ENCODE results near the gene HERC5.

The HERC5 gene

DNA sequence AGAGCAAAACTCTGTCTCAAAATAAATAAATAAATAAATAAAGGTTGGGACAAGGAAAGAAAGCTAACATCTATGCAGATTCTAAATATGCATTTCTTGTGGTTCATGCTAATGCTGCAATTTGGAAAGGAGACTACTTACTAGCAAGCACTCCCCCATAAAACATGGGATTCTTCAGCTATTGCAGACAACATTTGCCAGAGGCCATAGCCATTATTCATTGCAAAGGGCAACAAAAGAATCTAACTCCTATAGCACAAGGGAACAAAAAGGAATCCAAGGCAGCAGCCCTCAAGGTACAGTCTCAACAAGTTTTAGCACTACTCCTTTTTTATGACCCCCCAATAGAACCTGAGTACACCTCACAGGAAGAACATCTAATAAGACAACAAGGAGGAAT is 8.0 kb upstream of the HERC5 start:
- DNase-seq, result no peak

DNA sequence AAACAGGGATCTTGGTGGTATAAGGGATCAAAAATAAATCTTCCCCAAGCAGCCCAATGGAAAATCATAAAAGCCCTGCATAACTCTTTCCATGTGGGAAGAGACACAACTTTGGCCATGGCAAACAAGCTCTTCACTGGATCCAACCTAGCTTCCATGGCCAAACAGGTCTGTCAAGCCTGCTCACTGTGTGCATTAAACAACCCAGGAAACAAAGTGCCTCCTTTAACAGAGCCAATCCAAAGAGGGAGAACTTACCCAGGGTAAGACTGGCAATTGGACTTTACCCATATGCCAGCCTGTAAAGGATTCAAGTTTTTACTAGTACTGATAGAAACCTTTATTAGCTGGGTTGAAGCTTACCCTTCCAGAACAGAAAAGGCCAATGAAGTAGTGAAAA is 7.6 kb upstream of the HERC5 start:
- no peak for DNase-seq

DNA sequence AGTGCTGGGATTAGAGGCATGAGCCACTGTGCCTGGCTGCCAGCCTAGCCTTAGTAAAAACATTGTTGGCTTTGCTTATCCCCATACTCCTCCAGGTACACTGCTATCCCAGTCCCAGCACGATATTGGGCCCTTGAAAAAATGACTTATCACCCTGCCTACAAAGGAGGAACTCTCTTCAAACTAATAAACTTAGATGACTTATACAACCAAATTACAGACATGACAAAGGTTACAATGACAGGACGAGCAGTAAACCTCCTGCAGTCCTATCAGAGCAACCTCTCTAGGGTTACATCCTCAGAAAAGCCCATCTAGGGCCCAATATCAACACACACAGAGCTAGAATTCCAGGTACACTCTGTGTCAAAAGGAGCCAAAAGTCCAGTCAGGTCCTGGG is 5.7 kb upstream of the HERC5 start:
- no peak for DNase-seq

DNA sequence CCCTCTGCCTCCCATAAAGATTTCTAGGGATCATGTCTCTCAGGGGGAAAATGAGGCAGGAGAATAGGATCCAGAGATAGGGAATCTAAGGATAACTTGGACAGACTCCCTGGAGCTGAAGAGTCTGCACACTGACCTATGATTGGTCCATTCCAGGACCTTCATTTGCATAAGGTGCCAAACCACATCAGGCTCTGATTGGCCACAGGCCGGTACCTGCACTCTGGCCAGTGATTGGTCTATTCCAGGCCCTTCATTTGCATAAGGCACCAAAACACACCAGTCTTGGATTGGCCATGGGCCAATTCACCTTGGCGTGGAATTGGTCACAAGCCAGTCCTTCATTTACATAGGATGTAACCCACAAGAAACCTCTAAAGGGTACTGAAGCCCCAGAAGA is 4.0 kb upstream of the HERC5 start:
- no peak for DNase-seq

DNA sequence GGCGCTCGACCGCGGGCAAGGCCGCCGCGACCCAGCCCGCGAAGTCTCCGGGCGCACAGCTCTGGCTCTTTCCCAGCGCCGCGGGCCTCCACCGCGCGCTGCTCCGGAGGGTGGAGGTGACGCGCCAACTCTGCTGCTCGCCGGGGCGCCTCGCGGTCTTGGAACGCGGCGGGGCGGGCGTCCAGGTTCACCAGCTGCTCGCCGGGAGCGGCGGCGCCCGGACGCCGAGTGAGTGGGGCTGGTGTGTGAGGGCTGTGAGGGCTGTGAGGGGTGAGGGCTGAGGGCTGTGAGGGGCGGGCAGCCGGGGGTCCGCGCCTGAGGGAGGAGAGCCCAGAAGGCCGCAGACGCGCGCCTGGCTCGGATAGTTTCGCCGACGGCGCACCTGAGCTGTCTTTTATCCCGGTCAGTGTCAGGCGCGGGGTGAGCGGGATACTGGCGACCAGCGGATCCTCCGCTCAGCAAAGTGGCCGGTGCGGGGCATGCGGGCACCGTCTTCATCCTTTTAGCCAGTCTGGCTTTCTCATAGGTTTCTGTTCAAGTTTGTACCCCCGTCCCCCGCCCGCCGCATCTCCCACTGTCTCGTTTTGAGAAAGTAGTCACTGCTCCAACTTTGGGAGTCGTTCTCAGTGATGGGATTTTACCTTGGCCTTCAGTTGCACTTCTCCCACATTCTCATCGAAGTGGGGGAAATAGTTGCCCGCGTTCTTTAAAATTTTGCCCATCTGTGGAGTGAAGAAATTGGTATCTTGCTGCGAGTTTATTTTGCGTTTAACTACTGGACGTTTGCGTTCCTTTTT is 586 bp downstream of the HERC5 start:
- no peak for DNase-seq

DNA sequence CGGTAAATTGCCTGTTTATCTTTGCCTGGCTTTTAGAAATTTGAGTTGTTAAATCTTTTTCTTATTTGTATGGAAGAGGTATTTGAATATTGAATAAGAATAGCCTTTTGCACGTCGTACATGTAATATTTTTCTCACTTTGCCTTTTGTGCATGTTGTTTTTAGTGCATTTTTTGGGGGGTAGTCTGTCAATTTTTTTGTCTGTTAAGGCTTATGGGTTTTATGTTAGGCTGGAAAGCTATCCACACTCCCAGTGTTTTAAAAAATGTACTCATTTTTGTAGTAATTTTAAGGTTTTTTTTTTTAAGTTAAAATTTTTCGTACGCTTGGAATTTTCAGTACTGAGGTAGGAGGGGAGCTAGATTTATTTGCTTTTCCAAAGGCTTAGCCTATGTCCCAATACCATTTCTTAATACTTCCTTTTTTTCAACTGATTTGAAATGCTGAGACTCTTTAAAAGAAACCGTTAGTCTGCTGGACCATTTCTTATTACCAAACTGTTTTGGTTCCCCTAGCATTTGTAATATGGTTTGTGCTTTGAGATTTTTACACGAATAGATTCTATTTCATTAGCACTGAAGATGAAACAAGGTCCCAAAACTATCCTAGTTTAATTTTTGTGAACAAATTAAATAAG is 1.3 kb downstream of the HERC5 start:
- DNase-seq, result no peak

DNA sequence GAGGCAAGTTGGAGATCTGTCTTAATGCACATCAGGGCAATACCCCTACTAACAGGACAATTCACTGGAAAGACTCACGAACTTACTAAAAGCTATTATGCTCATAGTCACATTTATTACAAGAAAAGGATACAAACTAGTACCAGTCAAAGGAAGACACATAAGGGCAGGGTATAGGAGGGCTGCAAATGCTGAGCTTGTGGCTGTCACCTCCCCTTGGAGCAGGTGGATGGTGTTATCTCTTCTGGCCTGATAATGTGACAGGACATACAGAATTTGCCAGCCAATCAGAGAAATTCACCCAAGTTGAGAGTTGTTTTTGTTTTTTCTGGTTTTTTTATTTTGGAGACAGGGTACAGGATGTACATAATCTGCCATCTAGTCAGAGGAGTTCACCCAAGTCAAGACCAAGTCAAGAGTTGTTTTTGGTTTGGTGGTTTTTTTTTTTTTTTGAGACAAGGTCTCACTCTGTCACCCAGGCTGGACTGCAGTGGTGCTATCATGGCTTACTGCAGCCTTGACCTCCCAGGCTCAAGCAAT is 8.8 kb downstream of the HERC5 start:
- no peak for DNase-seq

DNA sequence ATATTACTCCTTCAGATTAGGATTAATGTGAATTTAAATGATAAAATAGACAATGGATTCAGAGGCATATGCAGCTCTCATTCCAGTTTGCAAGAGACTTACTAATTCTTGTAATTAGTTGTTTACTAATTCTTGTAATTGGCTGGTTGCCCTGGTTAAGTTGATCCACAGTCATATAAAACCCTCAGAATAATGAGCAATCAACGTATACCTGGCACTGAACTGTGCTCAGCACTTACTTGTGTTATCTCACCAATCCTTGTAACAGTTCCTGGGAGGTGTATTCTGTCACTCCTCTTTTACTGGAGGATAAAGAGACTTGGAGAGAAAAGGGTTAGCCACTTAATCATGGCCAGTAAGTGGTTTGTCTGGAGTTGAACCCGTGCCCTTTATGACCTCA is 10.5 kb downstream of the HERC5 start:
- DNase-seq, result no peak

DNA sequence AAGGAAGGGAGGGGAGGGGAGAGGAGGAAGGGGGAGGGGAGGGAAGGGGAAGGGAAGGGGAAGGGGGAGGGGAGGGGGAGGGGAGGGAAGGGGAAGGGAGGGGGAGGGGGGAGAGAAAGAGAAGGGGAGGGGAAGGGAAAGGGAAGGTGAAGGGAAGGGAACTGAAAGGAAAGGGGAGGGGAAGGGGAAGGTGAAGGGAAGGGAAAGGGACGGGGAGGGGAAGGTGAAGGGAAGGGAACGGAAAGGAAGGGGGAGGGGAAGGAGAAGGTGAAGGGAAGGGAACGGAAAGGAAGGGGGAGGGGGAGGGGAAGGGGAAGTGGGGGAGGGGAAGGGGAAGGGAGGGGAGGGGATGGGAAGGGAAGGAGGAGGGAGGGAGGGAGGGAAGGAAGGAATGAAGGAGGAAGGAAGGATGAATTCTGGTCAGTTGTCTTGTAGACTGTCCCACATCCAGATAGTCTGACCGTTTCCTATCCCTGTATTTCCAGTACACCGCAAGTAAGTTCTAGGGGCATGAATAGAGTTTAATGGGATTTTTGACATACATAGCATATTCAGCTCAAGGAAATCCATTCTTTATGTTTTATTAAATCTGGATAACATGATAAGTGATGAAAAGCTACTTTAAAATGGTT is 20.4 kb downstream of the HERC5 start:
- DNase-seq, result no peak

DNA sequence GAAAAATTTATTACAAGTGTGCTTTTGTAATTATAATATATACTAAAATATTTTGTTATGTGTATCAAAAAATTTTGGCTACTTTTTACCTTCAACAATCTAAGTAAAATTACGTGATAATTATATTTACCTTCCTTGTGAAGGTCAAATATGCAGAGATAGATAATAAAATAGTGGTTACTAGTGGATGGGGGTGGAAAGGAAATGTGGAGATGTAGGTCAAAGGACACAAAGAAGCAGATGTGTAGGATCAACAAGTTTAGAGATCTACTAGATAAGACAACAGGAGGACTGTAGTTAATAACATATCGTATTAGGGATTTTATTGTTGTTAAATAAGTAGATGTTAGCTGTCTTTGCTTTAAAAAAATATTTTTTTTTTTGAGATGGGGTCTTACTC is 21.3 kb downstream of the HERC5 start:
- DNase-seq, result no peak

DNA sequence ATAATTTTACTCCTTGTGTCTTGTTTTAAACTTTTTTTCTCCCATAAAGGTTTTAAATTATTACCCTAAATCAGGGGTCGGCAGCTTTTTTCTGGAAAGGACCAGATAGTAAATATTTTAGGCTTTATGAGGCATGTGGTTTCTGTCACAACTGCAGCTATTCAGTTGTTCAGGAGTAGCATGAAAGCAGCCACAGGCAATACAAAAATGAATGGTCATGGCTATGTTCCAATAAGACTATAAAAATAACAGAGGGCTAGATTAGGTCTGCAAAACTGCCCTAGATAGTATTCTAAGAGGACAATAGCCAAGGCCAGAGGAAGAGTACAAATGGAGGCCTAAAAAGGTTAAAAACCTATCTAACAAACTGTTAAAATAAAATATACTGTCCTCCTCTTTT is 24.6 kb downstream of the HERC5 start:
- no peak for DNase-seq

DNA sequence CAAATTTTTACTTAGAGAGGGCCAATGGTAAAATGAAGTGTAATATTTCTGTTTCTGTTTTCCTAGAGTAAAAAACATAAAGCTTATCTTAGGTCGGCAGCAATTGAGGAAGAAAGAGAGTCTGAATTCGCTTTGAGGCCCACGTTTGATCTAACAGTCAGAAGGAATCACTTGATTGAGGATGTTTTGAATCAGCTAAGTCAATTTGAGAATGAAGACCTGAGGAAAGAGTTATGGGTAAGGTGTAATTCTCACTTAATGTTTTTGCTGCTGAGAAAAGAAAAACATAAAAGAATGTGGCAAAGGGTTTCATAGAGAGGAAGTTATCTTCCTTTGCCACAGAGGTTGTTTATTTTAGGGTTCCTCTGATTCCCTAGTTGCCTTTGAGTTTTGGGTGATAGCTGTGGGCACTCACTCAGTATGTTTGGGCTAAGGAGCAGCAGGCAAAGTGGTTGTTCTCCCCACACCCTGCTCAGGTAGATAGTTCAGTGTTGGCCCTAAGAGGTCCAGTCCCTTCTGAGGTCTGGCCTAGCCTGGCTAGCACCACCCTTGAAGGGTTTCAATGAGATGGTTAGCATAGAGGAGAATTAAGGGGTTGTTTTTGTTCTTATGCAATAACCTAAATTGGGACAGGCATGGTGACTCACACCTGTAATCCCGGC is 32.3 kb downstream of the HERC5 start:
- DNase-seq, result no peak

DNA sequence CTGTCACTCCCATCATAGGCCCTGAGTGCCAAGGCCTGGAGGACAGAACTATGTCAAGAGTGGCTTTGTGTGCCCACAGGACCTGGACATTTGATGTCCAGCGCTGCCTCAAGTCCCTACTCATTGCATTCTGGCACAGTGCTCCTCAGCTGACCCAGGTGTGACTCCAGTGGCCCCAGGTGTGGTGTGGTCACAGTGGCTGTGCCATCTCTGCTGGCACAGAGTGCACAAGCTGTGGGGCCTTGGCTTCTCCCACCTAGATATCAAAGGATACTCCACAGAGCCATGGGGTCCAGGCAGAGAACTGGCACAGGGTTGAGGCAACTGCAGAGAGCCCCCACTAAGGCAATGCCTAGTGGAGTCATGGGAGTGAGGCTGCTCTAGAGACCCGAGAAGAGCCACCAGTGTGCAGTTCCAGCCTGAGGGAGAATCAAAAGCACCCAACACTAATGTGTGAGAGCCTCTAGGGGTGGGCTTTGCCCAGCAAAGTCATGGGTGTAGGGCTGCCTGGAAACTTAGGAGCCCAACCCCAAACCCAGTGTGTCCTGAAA is 41.0 kb downstream of the HERC5 start:
- no peak for DNase-seq

DNA sequence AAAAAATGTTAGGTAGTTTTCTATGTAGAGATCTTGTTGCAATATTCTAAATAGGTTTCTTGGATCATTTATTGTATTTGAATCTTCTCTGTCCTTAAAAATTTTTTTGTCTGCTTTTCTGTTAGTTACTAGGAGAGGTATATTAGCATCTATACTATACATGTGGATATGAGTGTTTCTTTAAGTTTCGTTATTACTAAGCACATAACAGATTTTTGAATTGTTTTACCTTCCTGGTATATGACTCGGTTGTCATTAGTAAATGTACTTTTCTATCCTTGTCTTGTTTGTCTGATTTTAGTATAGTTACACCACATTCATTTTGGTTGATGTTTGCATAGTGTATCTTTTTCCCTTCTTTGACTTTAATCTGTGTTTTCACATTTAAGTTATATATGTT is 46.4 kb downstream of the HERC5 start:
- no peak for DNase-seq

DNA sequence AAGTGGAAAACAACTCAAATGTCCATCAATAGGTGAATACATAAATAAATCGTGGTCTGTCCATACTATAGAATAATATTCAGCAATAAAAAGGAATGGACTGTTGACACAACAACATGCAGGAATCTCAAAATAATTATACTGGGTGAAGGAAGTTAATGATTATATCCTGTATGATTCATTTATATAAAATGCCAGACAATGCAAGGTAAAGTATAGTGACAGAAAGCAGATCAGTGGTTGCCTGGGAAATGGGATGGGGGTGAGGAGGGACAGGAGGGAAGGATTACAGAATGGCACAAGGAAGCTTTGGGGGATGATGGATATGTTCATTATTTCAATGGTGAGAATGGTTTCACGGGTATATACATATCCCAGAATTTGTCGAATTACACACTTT is 54.3 kb downstream of the HERC5 start:
- no peak for DNase-seq

DNA sequence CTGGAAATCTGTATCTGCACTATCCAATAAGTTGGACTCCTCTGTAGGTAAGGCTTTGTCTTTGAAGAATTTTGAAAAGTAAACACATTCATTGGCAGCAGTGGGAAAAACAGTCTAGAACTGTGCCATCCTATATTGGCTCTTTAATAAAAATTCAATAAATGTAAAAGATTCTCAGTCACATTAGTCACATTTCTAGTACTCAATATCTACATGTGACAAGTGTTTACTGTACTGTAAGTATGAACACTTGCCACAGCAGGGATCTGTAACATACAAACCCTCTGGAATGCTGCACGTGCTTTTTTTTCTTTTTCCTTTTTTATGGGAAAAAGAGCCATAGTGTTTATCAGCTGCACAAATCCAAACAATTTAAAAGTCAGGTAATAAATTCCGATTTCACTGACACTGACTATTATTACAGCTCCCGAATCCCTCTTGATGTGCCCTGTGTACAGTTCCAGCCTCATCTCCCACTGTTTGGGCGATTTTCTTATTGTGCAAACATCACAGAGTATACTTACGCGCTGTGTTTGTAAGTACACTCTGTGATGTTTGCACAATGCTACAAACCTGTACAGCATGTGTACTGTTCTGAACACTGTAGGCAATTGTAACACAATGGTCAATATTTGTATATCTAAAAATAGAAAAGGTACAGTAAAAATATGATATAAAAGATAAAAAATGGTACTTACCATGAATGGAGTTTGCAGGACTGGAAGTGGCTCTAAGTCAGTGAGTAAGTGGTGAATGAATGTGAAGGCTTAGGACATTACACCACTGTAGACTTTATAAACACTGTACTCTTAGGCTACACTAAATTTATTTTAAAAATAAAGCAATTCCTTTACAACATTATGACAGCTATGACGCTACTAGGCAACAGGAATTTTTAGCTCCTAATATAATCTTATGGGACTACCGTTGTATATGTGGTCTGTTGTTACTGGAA is 57.9 kb downstream of the HERC5 start:
- DNase-seq, result no peak

DNA sequence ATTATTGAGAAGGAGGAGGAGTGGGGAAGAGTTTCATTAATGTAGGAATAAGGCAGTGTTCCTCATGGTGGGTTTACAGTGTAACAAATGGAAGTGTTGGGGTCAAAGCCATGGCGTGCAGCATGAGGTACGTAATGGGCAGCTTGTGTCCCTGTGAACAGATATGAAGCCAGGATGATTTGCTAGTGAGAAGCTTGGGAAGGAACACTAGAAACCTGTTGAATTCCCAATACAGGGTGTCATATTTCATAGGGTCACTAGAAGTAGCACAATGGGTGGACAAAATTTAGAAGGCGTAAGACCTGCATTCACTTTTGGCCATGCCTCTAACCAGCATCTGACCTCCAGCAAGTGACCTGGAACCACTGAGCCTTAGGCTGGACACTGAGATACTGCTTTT is 59.8 kb downstream of the HERC5 start:
- no peak for DNase-seq

DNA sequence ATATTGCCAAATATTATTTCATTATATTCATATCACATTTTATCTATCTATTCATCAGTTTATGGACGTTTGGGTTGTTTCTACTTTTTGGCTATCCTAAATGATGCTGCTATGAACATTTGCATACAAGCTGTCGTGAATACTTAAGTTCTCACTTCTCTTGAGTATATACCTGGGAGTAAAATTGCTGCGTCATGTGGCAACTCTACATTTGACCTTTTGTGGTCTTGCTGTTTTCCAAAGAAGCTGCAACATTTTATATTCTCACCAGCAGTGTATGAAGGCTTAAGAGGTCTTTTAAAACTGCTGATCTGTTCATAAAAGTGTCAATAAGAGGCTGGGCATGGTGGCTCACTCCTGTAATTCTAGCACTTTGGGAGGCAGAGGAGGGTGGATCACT is 60.9 kb downstream of the HERC5 start:
- no peak for DNase-seq

DNA sequence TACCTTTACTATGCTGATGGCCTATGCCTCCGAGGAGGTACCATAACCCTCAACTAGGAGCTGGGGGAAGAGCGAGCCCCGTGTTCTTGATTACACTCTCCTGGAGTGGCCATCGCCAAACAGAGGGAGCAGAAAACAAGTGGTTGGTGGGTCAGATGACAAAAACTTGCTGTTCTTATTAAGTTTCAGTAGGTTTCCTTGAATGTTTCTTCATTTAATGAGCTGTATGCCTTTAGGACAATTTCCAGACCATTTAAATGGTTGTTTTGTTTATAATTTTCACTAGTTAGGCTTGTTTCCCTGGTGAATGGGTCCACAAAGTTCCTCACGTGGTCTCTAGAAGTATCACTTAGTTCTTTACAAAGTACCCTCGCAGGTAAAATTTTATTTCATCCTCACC is 62.0 kb downstream of the HERC5 start:
- no peak for DNase-seq

DNA sequence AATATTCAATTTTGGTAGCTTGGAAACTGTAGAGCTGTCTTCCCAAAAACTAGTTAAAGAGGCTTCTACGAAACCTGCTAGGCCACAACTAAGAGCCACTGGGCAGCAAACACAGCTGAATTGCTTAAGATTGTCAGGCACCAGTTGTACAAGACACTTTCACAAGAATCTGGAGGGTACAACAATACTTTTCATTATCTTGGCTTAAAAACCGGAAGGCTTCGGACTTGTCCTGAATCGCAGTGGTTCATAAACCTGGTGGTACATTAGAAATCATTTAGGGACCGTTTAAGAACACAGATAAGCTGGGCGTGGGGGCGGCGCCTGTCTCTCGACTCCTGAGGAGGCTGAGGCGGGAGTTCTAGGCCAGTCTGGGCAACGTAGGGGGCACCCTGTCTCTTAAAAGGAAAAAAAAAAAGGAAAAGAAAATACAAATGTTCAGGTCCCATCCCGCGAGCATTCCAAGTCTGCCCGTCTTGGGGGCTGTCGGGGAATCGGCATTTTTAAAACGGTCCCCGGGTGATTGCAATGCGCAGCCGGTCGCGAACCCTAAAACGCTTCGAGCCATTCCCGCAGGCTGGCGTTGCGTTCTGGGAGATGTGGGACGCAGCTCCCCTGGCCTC is 65.9 kb downstream of the HERC5 start:
- DNase-seq, result no peak

DNA sequence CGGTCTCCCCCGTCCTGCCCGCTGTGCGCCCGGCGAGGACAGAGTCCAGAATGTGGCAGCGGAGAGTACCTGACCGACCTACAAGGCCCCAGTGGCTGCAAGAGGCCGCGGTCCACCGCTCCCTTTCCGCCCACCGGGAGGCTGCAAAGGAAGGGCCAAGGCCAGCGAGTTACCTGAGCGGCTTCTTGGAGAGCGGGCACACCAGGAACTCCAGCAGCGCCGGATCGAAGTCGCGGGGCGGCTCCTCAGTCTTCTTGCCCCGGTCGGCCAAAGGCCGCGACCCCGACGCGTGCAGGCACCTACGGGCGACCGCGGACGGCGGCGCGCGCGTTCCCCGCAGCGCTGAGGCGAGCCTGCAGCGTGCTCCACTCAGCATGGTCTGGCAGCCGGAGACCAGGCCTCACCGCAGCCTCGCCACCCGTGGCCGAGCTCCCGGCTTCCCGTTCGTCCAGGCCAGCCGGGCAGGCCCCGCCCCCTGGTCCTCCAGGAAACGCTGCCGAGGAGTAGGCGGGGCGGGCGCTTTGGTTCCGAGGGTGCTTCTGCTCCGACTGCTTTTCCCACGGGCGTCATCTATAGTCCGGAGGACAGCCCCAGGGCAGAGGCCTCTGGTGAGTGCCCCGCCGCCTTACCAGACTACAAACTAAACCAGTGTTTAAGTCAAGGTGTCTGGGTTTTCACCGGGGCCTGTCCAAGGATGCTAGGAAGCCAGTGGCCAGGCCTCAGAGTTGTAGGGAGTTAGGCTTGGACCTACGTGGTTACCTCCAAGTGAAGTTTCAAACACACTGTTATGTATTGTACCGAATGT is 66.6 kb downstream of the HERC5 start, which contains the start of gene PYURF:
TSS of gene PYURF (minus strand) at position 452 of the 805 bp plus-strand sequence. CDS start at position 376, 76 bp downstream.
- DNase-seq, result peak; percentile 74 to 90
